ENCODE data around the gene HOXB3. TPM values are rescaled to one million over a fixed set of nuclear protein-coding genes. Genes with fewer than 3 reads are reported as not detected.

HOXB3 gene
- total RNA-seq, 1 experiment from 2014 or later = 6.0 TPM

DNA sequence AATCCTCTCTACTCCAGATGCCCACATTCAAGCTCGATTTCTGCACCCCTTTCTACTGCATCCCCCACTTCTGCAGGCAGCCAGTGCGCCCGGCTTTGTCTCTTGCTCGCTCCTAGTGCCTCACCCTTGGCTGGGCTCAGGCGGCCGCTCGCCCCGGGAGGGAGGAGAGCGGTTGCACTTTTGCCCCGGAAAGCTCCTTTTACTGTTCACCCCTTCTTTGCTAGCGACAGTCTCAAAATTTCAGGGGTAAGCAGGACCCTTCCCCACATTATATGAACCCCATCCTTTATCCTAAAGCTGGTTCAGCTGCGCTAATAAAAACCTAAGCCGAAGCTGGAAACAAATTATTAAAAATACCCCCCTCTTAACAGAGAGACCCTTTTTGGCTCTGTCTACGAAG is 2.5 kb upstream of the HOXB3 start:
- no peak overlapping the region for H3K4me2 ChIP-seq (ENCODE audit: low read length)
- no peak overlapping the region for H3K4me3 ChIP-seq (ENCODE audit: low read length)
- no peaks in the 10 kb centered on the region for H3F3A ChIP-seq (ENCODE audit: low read length, unreplicated experiment)
- H3K9me3 ChIP-seq (ENCODE audit: low read length) = no peaks in the 10 kb centered on the region
- H3K9ac ChIP-seq (ENCODE audit: low read length) = no peak overlapping the region
- H3K27ac ChIP-seq (ENCODE audit: low read length) = no peak overlapping the region
- TF ChIP-seq EZH2phosphoT487 (IDR thresholded peaks at IDR 0.05; ENCODE audit: borderline replicate concordance, low read length) (no peak), EZH2 (IDR thresholded peaks at IDR 0.05; ENCODE audit: low read length, unreplicated experiment) (no peak)
- TF ChIP-seq, protein P1, sequence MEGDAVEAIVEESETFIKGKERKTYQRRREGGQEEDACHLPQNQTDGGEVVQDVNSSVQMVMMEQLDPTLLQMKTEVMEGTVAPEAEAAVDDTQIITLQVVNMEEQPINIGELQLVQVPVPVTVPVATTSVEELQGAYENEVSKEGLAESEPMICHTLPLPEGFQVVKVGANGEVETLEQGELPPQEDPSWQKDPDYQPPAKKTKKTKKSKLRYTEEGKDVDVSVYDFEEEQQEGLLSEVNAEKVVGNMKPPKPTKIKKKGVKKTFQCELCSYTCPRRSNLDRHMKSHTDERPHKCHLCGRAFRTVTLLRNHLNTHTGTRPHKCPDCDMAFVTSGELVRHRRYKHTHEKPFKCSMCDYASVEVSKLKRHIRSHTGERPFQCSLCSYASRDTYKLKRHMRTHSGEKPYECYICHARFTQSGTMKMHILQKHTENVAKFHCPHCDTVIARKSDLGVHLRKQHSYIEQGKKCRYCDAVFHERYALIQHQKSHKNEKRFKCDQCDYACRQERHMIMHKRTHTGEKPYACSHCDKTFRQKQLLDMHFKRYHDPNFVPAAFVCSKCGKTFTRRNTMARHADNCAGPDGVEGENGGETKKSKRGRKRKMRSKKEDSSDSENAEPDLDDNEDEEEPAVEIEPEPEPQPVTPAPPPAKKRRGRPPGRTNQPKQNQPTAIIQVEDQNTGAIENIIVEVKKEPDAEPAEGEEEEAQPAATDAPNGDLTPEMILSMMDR (conservative IDR thresholded peaks at IDR 0.05; ENCODE audit: low read depth, low read length) = no peak
- no peaks in the 10 kb centered on the region; the same call in 1 of the 2 replicates for H4K20me1 ChIP-seq (ENCODE audit: low read length)
- POLR2A ChIA-PET (ENCODE audit: unreplicated experiment) = no interaction called here
- intact Hi-C loops (cut with micrococcal nuclease) = no loop called here
- CTCF ChIA-PET = interaction anchor here (1.1 kb wide), 1 partner anchor 241 kb away, joined by 14 read pairs; no protein-coding TSS in a partner anchor
- peaks cover 7% of the 10 kb centered on the region; the same call in 1 of the 2 replicates for H3K4me1 ChIP-seq (ENCODE audit: insufficient read depth, low read length)
- no peaks in the 10 kb centered on the region for H3K27me3 ChIP-seq (ENCODE audit: low read length)
- ATAC-seq = no peak
- no peaks in the 10 kb centered on the region for H3K36me3 ChIP-seq (ENCODE audit: low read depth, low read length)
- no peak overlapping the region for H2AFZ ChIP-seq (ENCODE audit: low read length)
- peaks cover 11% of the 10 kb centered on the region for H3K79me2 ChIP-seq (ENCODE audit: low read length)
- H3K9me2 ChIP-seq (replicated peaks; ENCODE audit: low read length) = no peaks in the 10 kb centered on the region
- DNase-seq = no peak
- no TSS peak for BruUV-seq (replicated peaks)

GRCh38 chr17:48592057-48592514 is 2.0 kb upstream of the HOXB3 start:
- TF ChIP-seq EZH2phosphoT487 (IDR thresholded peaks at IDR 0.05; ENCODE audit: borderline replicate concordance, low read length) = no peak
- TF ChIP-seq, protein P1 (conservative IDR thresholded peaks at IDR 0.05; ENCODE audit: low read depth, low read length) = no peak
- no peak for TF ChIP-seq EZH2 (IDR thresholded peaks at IDR 0.05; ENCODE audit: low read length, unreplicated experiment)

GRCh38 chr17:48591255-48592056 is 1.4 kb upstream of the HOXB3 start:
- ATAC-seq (no peak), DNase-seq (no peak)
- H3F3A ChIP-seq (ENCODE audit: low read length, unreplicated experiment) = no peaks in the 10 kb centered on the region
- H3K79me2 ChIP-seq (ENCODE audit: low read length) = no peaks in the 10 kb centered on the region
- H2AFZ ChIP-seq (ENCODE audit: low read length) = no peak overlapping the region
- no peaks in the 10 kb centered on the region for H3K36me3 ChIP-seq (ENCODE audit: low read depth, low read length)
- ChIA-PET POLR2A (ENCODE audit: unreplicated experiment) (no interaction called here), CTCF (interaction anchor here (0.7 kb wide), 1 partner anchor 327 kb away, joined by 4 read pairs; no protein-coding TSS in a partner anchor)
- TF ChIP-seq EZH2phosphoT487 (IDR thresholded peaks at IDR 0.05; ENCODE audit: borderline replicate concordance, low read length) = no peak
- TF ChIP-seq EZH2 (IDR thresholded peaks at IDR 0.05; ENCODE audit: low read length, unreplicated experiment) = no peak
- TF ChIP-seq, protein P1 (conservative IDR thresholded peaks at IDR 0.05; ENCODE audit: low read depth, low read length) = no peak
- no peak overlapping the region for H3K4me2 ChIP-seq (ENCODE audit: low read length)
- H3K9ac ChIP-seq (ENCODE audit: low read length) = no peak overlapping the region
- H3K27ac ChIP-seq (ENCODE audit: low read length) = no peak overlapping the region
- H4K20me1 ChIP-seq (ENCODE audit: low read length) = no peaks in the 10 kb centered on the region
- no peak overlapping the region for H3K4me3 ChIP-seq (ENCODE audit: low read length)
- BruUV-seq (replicated peaks) = no TSS peak
- H3K9me2 ChIP-seq (replicated peaks; ENCODE audit: low read length) = no peaks in the 10 kb centered on the region
- no peaks in the 10 kb centered on the region for H3K9me3 ChIP-seq (ENCODE audit: low read length)
- peaks cover 8% of the 10 kb centered on the region; the same call in 1 of the 2 replicates for H3K4me1 ChIP-seq (ENCODE audit: insufficient read depth, low read length)
- intact Hi-C loops (cut with micrococcal nuclease) = no loop called here
- H3K27me3 ChIP-seq (ENCODE audit: low read length) = no peaks in the 10 kb centered on the region

More at GRCh38 chr17:48592057-48592514, 2.0 kb upstream of the HOXB3 start:
- H3F3A ChIP-seq (ENCODE audit: low read length, unreplicated experiment) = no peaks in the 10 kb centered on the region
- H3K36me3 ChIP-seq (ENCODE audit: low read depth, low read length) = no peaks in the 10 kb centered on the region
- H3K79me2 ChIP-seq (ENCODE audit: low read length) = peaks cover 6% of the 10 kb centered on the region
- H3K27me3 ChIP-seq (ENCODE audit: low read length) = no peaks in the 10 kb centered on the region
- no peak overlapping the region for H2AFZ ChIP-seq (ENCODE audit: low read length)
- H3K9ac ChIP-seq (ENCODE audit: low read length) = no peak overlapping the region
- peaks cover 8% of the 10 kb centered on the region; the same call in 1 of the 2 replicates for H3K4me1 ChIP-seq (ENCODE audit: insufficient read depth, low read length)
- no peaks in the 10 kb centered on the region; the same call in 1 of the 2 replicates for H4K20me1 ChIP-seq (ENCODE audit: low read length)
- ChIA-PET POLR2A (ENCODE audit: unreplicated experiment) (no interaction called here), CTCF (no interaction called here)
- no peaks in the 10 kb centered on the region for H3K9me3 ChIP-seq (ENCODE audit: low read length)
- H3K9me2 ChIP-seq (replicated peaks; ENCODE audit: low read length) = no peaks in the 10 kb centered on the region
- DNase-seq (no peak), ATAC-seq (no peak)
- H3K27ac ChIP-seq (ENCODE audit: low read length) = no peak overlapping the region
- H3K4me3 ChIP-seq (ENCODE audit: low read length) = no peak overlapping the region
- H3K4me2 ChIP-seq (ENCODE audit: low read length) = no peak overlapping the region
- no TSS peak for BruUV-seq (replicated peaks)
- intact Hi-C loops (cut with micrococcal nuclease) = no loop called here
